Fibroblast of villous mesenchyme (primary cell): ENCODE results near the gene VWA3B. TPM values are rescaled to one million over a fixed set of nuclear protein-coding genes. Genes with fewer than 3 reads are reported as not detected.

ENCODE experiments used
- DNase-seq: peaks from one replicate; pipeline ENCODE4 v3.0.0-alpha.2; 2010; ENCODE audit warnings: low read depth
- H3K4me3 ChIP-seq: 2 replicates; pipeline ENCODE4 v1.5.1; 2011; ENCODE audit warnings: low read depth, mild to moderate bottlenecking, low read length
- CTCF ChIP-seq: IDR thresholded peaks from 2 replicates; pipeline ENCODE4 v1.5.1; 2012; ENCODE audit warnings: low read depth, mild to moderate bottlenecking, low read length; ENCODE audit not compliant: insufficient read depth
- total RNA-seq: library from RNA; depleted of rRNA; stranded (reverse); fragments of >200 nt; gene quantifications from 2 replicates; pipeline ENCODE4 v1.2.3, GENCODE V29; 2012

Gene VWA3B
- total RNA-seq, 1 donor, result not detected

- DNase-seq, result no peak
- TF ChIP-seq CTCF, result no peak
- H3K4me3 ChIP-seq, result no peak overlapping the region
Observed at GRCh38 chr2:98309580-98309979, 222.6 kb downstream of the VWA3B start.

- TF ChIP-seq CTCF, result no peak
Observed at GRCh38 chr2:98310010-98310409, 223.0 kb downstream of the VWA3B start.

DNA sequence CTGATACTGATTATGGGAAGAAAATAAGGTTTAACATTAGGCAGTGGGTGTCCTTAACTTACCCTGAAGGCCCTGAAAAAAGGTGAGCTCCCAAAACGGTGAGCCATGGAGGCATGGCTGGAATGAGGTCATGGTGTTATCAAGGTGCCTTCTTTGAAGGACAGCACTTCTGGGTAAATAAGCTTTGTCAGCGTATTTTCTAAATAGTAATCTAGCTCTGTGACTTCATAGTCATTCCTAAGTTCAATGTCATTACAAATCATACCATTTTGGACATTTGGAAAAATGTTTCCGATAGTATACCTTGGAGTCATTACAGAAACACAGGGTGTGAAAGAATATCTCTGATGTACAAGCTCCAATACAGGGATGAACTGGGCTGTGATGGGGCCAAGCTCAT lies 224.1 kb downstream of the VWA3B start:
- DNase-seq, result no peak
- H3K4me3 ChIP-seq, result no peak overlapping the region
- TF ChIP-seq CTCF, result no peak

More at GRCh38 chr2:98310010-98310409, 223.0 kb downstream of the VWA3B start:
- DNase-seq, result no peak
- no peak overlapping the region for H3K4me3 ChIP-seq

- no peak for DNase-seq
- no peak for TF ChIP-seq CTCF
Observed at GRCh38 chr2:98311771-98312545, 225.0 kb downstream of the VWA3B start.

GRCh38 chr2:98313492-98314250 lies 226.7 kb downstream of the VWA3B start:
- H3K4me3 ChIP-seq, result no peak overlapping the region
- TF ChIP-seq CTCF, result no peak
- no peak for DNase-seq

More at GRCh38 chr2:98311771-98312545, 225.0 kb downstream of the VWA3B start:
- no peak overlapping the region for H3K4me3 ChIP-seq

GRCh38 chr2:98314251-98314650 lies 227.3 kb downstream of the VWA3B start:
- TF ChIP-seq CTCF, result no peak
- no peak for DNase-seq
- no peak overlapping the region for H3K4me3 ChIP-seq
